ENCODE results near the gene HCN2.
A peak's percentile ranks its signal among the peaks of the same experiment; 100 is the strongest.

HCN2 gene

DNA sequence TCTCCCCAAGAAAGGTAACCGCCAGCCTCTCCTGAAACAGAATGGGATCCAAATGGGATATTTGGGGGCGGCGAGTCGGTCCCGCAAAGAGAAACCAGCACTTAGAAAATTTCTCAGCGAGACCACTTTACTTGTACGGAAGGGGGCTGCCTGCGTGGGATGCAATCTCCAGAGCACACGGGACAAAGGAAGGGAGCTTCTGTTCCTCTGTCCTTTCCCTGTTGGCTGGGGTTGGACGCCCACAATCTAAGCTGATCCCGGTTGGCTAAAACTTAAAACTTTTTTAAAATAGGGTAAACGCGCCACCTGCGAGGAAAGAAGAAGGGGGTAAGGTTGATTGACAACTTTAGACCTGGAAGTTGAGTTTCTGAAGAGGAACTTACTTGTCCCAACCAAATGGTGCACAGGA lies 18.1 kb upstream of the HCN2 start:
- Histone ChIP-seq H3K27ac (ENCODE audit: low read depth, low read length) (peak overlapping the region; percentile 33), H3K4me1 (ENCODE audit: control insufficient read depth in 1 of 2, insufficient read depth in 2 of 2, low read length in 2 of 2) (peaks cover 14 to 35% of the 10 kb centered on the region in 2 donors), H3K9ac (ENCODE audit: low read depth in 1 of 2, low read length in 2 of 2) (peak overlapping the region; percentile 40 to 76), H3K27me3 (ENCODE audit: control insufficient read depth in 1 of 2, insufficient read depth in 2 of 2, low read length in 2 of 2) (no peaks in the 10 kb centered on the region), H3K36me3 (ENCODE audit: control insufficient read depth in 1 of 2, insufficient read depth in 2 of 2, low read length in 2 of 2) (peaks cover 0 to under 1% of the 10 kb centered on the region in 2 donors), H3K4me3 (ENCODE audit: low read depth in 1 of 2, low read length in 2 of 2) (peak overlapping the region; percentile 66 to 79), H3K9me3 (ENCODE audit: control insufficient read depth in 1 of 2, low read length in 2 of 2) (no peaks in the 10 kb centered on the region)

DNA sequence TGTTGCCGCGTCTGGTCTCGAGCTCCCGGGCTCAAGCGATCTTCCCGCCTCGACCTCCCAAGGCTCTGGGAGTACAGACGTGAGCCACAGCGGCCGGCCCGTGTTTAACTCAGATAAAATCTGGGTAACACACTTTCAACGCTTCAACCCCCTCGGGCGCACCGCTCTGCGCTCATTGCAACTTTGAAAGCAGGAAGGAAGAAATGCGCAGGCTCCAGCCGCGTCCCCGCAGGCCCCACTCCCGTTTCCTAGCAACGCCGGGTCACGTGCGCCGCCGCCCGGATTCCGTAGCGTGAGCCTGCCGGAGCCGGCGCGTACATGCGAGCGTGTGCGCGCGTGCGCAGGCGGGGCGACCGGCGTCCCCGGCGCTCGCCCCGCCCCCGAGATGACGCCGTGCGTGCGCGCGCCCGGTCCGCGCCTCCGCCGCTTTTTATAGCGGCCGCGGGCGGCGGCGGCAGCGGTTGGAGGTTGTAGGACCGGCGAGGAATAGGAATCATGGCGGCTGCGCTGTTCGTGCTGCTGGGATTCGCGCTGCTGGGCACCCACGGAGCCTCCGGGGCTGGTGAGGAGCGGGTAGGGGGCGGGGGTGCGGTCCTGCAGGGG lies 17.4 kb upstream of the HCN2 start, which contains the start of gene BSG:
TSS of gene BSG (plus strand) at position 457 of the 603 bp plus-strand sequence. CDS start at position 496, 39 bp downstream.
- H3K4me3 ChIP-seq (ENCODE audit: low read depth in 1 of 2, low read length in 2 of 2): peak within 1 kb of the TSS; percentile 90 to 96
- H3K4me1 ChIP-seq (ENCODE audit: control insufficient read depth in 1 of 2, insufficient read depth in 2 of 2, low read length in 2 of 2): peaks cover 14 to 35% of the 10 kb centered on the region in 2 donors
- H3K9ac ChIP-seq (ENCODE audit: low read depth in 1 of 2, low read length in 2 of 2): peak within 1 kb of the TSS; percentile 88 to 92
- H3K27ac ChIP-seq (ENCODE audit: low read depth, low read length): peak within 1 kb of the TSS; percentile 73
- no peaks in the 10 kb centered on the region for H3K27me3 ChIP-seq (ENCODE audit: control insufficient read depth in 1 of 2, insufficient read depth in 2 of 2, low read length in 2 of 2)
- H3K36me3 ChIP-seq (ENCODE audit: control insufficient read depth in 1 of 2, insufficient read depth in 2 of 2, low read length in 2 of 2): peaks cover 0 to 5% of the 10 kb centered on the region in 2 donors
- no peaks in the 10 kb centered on the region for H3K9me3 ChIP-seq (ENCODE audit: control insufficient read depth in 1 of 2, low read length in 2 of 2)

- Histone ChIP-seq H3K27ac (ENCODE audit: low read depth, low read length) (peak overlapping the region; percentile 70), H3K36me3 (ENCODE audit: control insufficient read depth in 1 of 2, insufficient read depth in 2 of 2, low read length in 2 of 2) (peaks cover 0 to 5% of the 10 kb centered on the region in 2 donors), H3K9ac (ENCODE audit: low read depth in 1 of 2, low read length in 2 of 2) (peak overlapping the region; percentile 88 to 92), H3K4me1 (ENCODE audit: control insufficient read depth in 1 of 2, insufficient read depth in 2 of 2, low read length in 2 of 2) (peaks cover 14 to 35% of the 10 kb centered on the region in 2 donors), H3K9me3 (ENCODE audit: control insufficient read depth in 1 of 2, low read length in 2 of 2) (no peaks in the 10 kb centered on the region), H3K27me3 (ENCODE audit: control insufficient read depth in 1 of 2, insufficient read depth in 2 of 2, low read length in 2 of 2) (no peaks in the 10 kb centered on the region), H3K4me3 (ENCODE audit: low read depth in 1 of 2, low read length in 2 of 2) (peak overlapping the region; percentile 90 to 96)
Observed at GRCh38 chr19:572743-573518, 16.8 kb upstream of the HCN2 start.

GRCh38 chr19:573519-573825 lies 16.2 kb upstream of the HCN2 start:
- H3K36me3 ChIP-seq (ENCODE audit: control insufficient read depth in 1 of 2, insufficient read depth in 2 of 2, low read length in 2 of 2): peaks cover 0 to 5% of the 10 kb centered on the region in 2 donors
- peaks cover 14 to 35% of the 10 kb centered on the region in 2 donors for H3K4me1 ChIP-seq (ENCODE audit: control insufficient read depth in 1 of 2, insufficient read depth in 2 of 2, low read length in 2 of 2)
- peak overlapping the region; percentile 70 for H3K27ac ChIP-seq (ENCODE audit: low read depth, low read length)
- H3K4me3 ChIP-seq (ENCODE audit: low read depth in 1 of 2, low read length in 2 of 2): peak overlapping the region; percentile 90 to 96
- no peaks in the 10 kb centered on the region for H3K9me3 ChIP-seq (ENCODE audit: control insufficient read depth in 1 of 2, low read length in 2 of 2)
- H3K9ac ChIP-seq (ENCODE audit: low read depth in 1 of 2, low read length in 2 of 2): peak overlapping the region; percentile 88 to 92
- no peaks in the 10 kb centered on the region for H3K27me3 ChIP-seq (ENCODE audit: control insufficient read depth in 1 of 2, insufficient read depth in 2 of 2, low read length in 2 of 2)

DNA sequence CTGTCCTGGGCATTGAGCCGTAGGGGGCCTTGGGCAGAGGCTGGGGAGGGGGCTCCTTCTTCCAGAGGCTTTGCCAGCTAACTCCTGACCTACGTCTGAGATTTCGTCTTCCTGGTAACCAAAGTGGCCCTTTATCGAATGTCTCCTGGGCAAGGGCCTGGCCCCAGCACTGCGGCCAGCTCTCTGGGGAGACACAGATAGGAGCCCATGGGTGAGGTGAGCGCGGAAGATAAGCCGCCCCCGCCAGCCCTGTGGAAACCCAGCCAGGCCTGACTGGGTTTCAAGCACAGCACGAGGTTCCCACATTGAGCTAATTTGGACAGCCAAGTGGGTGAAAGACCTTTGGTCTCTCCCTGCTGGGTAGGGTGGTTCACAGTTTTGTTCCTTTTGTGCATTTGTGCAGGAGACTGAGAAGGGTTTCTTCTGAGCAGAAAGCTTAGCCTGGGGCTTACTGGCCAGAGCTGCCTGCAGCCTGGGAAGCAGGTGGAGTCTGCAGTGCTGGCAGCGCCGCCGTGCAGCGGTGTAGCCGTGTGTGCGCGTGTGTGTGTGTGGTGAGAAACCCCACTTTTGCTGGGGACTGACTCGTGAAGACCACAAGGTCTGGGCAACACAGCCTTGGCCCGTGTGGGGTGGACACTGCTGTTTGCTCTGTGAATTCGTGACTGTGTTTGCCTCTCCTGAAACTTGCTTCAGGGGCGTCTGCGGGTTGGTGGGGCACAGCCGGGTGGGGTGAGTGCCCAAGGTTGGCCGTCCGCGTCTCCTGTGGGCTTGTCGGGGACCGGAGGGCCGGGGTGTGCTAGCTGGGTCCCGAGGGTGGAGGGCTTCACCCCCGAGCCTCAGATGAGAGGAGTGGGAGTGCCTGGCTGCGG lies 14.8 kb upstream of the HCN2 start:
- no peaks in the 10 kb centered on the region for H3K9me3 ChIP-seq (ENCODE audit: control insufficient read depth in 1 of 2, low read length in 2 of 2)
- peak overlapping the region; percentile 30 for H3K27ac ChIP-seq (ENCODE audit: low read depth, low read length)
- H3K4me3 ChIP-seq (ENCODE audit: low read depth in 1 of 2, low read length in 2 of 2): peak overlapping the region; percentile 62 to 66
- H3K9ac ChIP-seq (ENCODE audit: low read depth in 1 of 2, low read length in 2 of 2): peak overlapping the region; percentile 25 to 27
- peaks cover 0 to 7% of the 10 kb centered on the region in 2 donors for H3K36me3 ChIP-seq (ENCODE audit: control insufficient read depth in 1 of 2, insufficient read depth in 2 of 2, low read length in 2 of 2)
- H3K4me1 ChIP-seq (ENCODE audit: control insufficient read depth in 1 of 2, insufficient read depth in 2 of 2, low read length in 2 of 2): peaks cover 14 to 35% of the 10 kb centered on the region in 2 donors
- no peaks in the 10 kb centered on the region for H3K27me3 ChIP-seq (ENCODE audit: control insufficient read depth in 1 of 2, insufficient read depth in 2 of 2, low read length in 2 of 2)

DNA sequence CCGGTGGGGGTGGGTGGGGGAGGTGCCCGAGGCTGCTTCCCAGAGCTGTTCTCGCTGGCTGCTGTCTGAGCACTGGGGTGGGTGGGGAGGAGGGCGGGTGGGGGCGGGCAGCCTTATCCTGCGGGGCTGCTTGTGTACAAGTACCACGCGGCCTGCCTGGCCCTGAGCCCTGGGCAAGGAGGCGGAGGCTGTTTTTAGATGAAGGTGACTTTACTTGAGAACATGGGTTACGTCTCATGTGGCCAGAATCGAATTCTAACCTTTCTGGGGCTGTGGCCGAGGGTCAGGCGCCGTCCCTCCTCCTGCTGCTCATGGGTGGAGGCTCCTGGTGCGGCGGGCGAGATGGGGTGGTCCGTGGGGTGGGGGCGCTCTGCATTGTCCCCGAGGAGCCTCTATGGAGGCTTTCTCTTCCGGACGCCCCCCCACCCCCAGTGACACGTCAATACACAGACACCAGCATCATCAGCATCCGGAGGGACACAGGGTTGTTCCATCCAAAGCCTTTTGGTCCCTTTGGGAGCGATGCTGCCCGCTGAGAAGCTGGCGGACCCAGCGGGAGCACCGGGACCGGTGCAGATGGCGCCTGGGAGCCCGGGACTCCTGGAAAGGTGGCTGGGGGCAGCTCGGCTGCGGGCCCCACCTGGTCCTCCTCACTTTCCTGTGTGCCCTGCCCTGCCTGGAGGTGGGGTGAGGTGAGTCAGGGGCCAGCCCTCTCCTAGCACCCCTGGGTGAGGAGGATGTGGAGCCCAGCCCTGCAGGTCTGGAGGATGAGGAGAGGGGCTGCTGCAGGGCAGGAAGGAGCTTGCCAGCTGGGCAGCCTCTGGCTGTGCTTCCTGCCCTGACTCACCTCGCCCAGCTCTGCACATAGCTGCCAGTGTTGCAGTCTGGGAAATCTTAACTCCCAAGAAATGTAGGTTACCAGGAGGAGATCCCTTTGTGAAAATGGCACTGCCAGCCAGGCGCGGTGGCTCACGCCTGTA lies 13.9 kb upstream of the HCN2 start:
- H3K27ac ChIP-seq (ENCODE audit: low read depth, low read length): no peak overlapping the region
- H3K4me3 ChIP-seq (ENCODE audit: low read depth in 1 of 2, low read length in 2 of 2): peak overlapping the region; percentile 62 to 66

DNA sequence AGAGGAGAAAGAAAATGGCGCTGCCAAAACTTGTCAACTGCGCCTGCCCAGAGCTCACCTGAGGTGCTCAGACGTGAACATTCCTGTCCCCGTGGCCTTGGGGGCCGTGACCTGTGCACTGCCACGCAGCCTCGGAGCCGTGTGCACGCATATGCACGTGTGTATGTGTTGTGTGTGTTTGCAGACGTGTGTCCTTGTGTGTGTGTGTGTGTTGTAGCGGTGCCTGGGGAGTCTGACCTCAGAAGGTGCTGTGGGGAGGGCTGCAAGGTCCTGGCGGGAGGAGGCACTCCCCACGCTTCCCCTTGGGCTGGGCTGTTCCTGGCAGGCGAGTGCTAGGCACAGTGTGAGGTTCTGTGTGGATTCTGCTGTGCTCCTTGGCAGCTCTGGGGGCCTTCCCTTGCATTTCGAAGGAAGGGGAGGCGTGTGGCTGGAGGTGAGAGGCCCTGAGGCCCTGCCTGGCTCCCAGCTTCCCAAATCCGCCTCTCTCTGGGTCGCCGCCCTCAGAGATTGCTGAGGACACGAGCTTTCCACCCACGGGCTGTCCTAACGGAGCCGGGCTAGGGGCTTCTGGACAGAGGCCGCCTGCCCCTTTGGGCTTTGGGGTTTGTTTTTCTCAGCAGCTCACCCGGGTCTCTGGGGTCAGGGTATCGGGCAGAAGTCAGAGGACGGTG lies 12.8 kb upstream of the HCN2 start:
- peaks cover 14 to 26% of the 10 kb centered on the region in 2 donors for H3K4me1 ChIP-seq (ENCODE audit: control insufficient read depth in 1 of 2, insufficient read depth in 2 of 2, low read length in 2 of 2)

More for the DNA sequence above, 13.9 kb upstream of the HCN2 start:
- H3K27me3 ChIP-seq (ENCODE audit: control insufficient read depth in 1 of 2, insufficient read depth in 2 of 2, low read length in 2 of 2): no peaks in the 10 kb centered on the region
- peaks cover 0 to 14% of the 10 kb centered on the region in 2 donors for H3K36me3 ChIP-seq (ENCODE audit: control insufficient read depth in 1 of 2, insufficient read depth in 2 of 2, low read length in 2 of 2)
- H3K4me1 ChIP-seq (ENCODE audit: control insufficient read depth in 1 of 2, insufficient read depth in 2 of 2, low read length in 2 of 2): peaks cover 14 to 35% of the 10 kb centered on the region in 2 donors
- no peak overlapping the region for H3K9ac ChIP-seq (ENCODE audit: low read depth in 1 of 2, low read length in 2 of 2)
- no peaks in the 10 kb centered on the region for H3K9me3 ChIP-seq (ENCODE audit: control insufficient read depth in 1 of 2, low read length in 2 of 2)

GRCh38 chr19:577439-578392 lies 12.0 kb upstream of the HCN2 start:
- Histone ChIP-seq H3K9me3 (ENCODE audit: control insufficient read depth in 1 of 2, low read length in 2 of 2) (no peaks in the 10 kb centered on the region), H3K36me3 (ENCODE audit: control insufficient read depth in 1 of 2, insufficient read depth in 2 of 2, low read length in 2 of 2) (peaks cover 0 to 26% of the 10 kb centered on the region in 2 donors), H3K9ac (ENCODE audit: low read depth in 1 of 2, low read length in 2 of 2) (no peak overlapping the region), H3K27me3 (ENCODE audit: control insufficient read depth in 1 of 2, insufficient read depth in 2 of 2, low read length in 2 of 2) (no peaks in the 10 kb centered on the region), H3K27ac (ENCODE audit: low read depth, low read length) (no peak overlapping the region), H3K4me1 (ENCODE audit: control insufficient read depth in 1 of 2, insufficient read depth in 2 of 2, low read length in 2 of 2) (peaks cover 14 to 26% of the 10 kb centered on the region in 2 donors), H3K4me3 (ENCODE audit: low read depth in 1 of 2, low read length in 2 of 2) (no peak overlapping the region)

More for the DNA sequence above, 12.8 kb upstream of the HCN2 start:
- H3K9ac ChIP-seq (ENCODE audit: low read depth in 1 of 2, low read length in 2 of 2): no peak overlapping the region
- no peak overlapping the region for H3K4me3 ChIP-seq (ENCODE audit: low read depth in 1 of 2, low read length in 2 of 2)
- H3K27ac ChIP-seq (ENCODE audit: low read depth, low read length): no peak overlapping the region
- no peaks in the 10 kb centered on the region for H3K9me3 ChIP-seq (ENCODE audit: control insufficient read depth in 1 of 2, low read length in 2 of 2)
- no peaks in the 10 kb centered on the region for H3K27me3 ChIP-seq (ENCODE audit: control insufficient read depth in 1 of 2, insufficient read depth in 2 of 2, low read length in 2 of 2)
- H3K36me3 ChIP-seq (ENCODE audit: control insufficient read depth in 1 of 2, insufficient read depth in 2 of 2, low read length in 2 of 2): peaks cover 0 to 23% of the 10 kb centered on the region in 2 donors

All from duodenal mucosa (tissue), 2 donors.